Measurements from ENCODE around the gene TENM3. TPM values are rescaled to one million over a fixed set of nuclear protein-coding genes. Genes with fewer than 3 reads are reported as not detected.

Gene TENM3
- total RNA-seq, 4 donors from 2014 or later = 0.69 to 8.2 (median 2.3) TPM

GRCh38 chr4:182434720-182435119, 191.5 kb downstream of the TENM3 start:
- no peak for TF ChIP-seq POLR2A (IDR thresholded peaks at IDR 0.05)
- TF ChIP-seq CTCF (IDR thresholded peaks at IDR 0.05) = no peak
- intact Hi-C loops (cut with DNase I; ENCODE audit: low total_unique reads) = no loop called here
- DNase-seq (ENCODE audit: low spot score in 2 of 2) = no peak
- H3K4me3 ChIP-seq (ENCODE audit: low read depth, poor library complexity, severe bottlenecking) = no peak overlapping the region
- WGBS, 2 donors = 50 to 57% methylated on average over 4 of the region's 4 CpGs

- no peak for TF ChIP-seq POLR2A (IDR thresholded peaks at IDR 0.05)
- TF ChIP-seq CTCF (IDR thresholded peaks at IDR 0.05) = no peak
- no peak for DNase-seq (ENCODE audit: low spot score in 2 of 2)
- 79 to 82% methylated on average over 4 of the region's 4 CpGs for WGBS, 2 donors
- intact Hi-C loops (cut with DNase I; ENCODE audit: low total_unique reads) = no loop called here
- no peak overlapping the region for H3K4me3 ChIP-seq (ENCODE audit: low read depth, poor library complexity, severe bottlenecking)
Measured at GRCh38 chr4:182435401-182435800, 192.2 kb downstream of the TENM3 start.

GRCh38 chr4:182443070-182443469, 199.9 kb downstream of the TENM3 start:
- intact Hi-C loops (cut with DNase I; ENCODE audit: low total_unique reads) = no loop called here
- no peak for TF ChIP-seq CTCF (IDR thresholded peaks at IDR 0.05)
- DNase-seq (ENCODE audit: low spot score in 2 of 2) = no peak
- no peak overlapping the region for H3K4me3 ChIP-seq (ENCODE audit: low read depth, poor library complexity, severe bottlenecking)

- peak in 1 of 2 donors; percentile 62 for DNase-seq (ENCODE audit: low spot score in 2 of 2)
- TF ChIP-seq POLR2A (IDR thresholded peaks at IDR 0.05) (no peak), CTCF (IDR thresholded peaks at IDR 0.05) (no peak)
- H3K4me3 ChIP-seq (ENCODE audit: low read depth, poor library complexity, severe bottlenecking) = peak overlapping the region; percentile 50
- intact Hi-C loops (cut with DNase I; ENCODE audit: low total_unique reads) = no loop called here
- WGBS, 2 donors = 6 to 12% methylated on average over 12 to 24 of the region's 25 CpGs
Measured at GRCh38 chr4:182447767-182448280, 204.6 kb downstream of the TENM3 start.

- DNase-seq (ENCODE audit: low spot score in 2 of 2) = peak; percentile 74 to 96
- TF ChIP-seq POLR2A (IDR thresholded peaks at IDR 0.05) (no peak), CTCF (IDR thresholded peaks at IDR 0.05) (no peak)
- intact Hi-C loops (cut with DNase I; ENCODE audit: low total_unique reads) = no loop called here
- 0 to 1% methylated on average over 17 to 25 of the region's 113 CpGs for WGBS, 2 donors
- H3K4me3 ChIP-seq (ENCODE audit: low read depth, poor library complexity, severe bottlenecking) = peak overlapping the region; percentile 50
Measured at GRCh38 chr4:182448281-182449151, 205.3 kb downstream of the TENM3 start.

Data from lower leg skin (tissue), 4 donors.